Embryonic facial prominence (tissue), 1 donor: ENCODE data around the gene UXS1.
"Not testable (repeated sequence)": the region's sequence is repeated elsewhere in the genome, so short reads cannot be mapped to it uniquely, and the experiment has no call there.

Experiments
- DNase-seq: peaks from one replicate; pipeline ENCODE4 v3.0.0-alpha.2; 2016; ENCODE audit errors: extremely low spot score

UXS1 gene

GRCh38 chr2:106193977-106194778 is at the start of gene UXS1:
Gene UXS1 (minus strand): TSS chr2:106194301. CDS start chr2:106194241, 60 bp downstream.
- peak; percentile 95 for DNase-seq

DNA sequence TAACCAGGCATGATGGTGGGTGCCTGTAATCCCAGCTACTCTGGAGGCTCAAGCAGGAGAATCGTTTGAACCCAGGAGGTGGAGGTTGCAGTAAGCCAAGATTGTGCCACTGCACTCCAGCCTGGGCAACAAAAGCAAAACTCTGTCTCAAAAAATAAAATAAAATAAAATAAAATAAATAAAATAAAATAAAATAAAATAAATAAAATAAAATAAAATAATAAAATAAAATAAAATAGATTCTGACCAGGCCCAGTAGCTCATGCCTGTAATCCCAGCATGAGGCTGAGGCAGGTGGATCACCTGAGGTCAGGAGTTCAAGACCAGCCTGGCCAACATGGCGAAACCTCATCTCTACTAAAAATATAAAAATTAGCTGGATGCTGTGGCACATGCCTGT is 45.4 kb upstream of the UXS1 start:
- not testable (repeated sequence) for DNase-seq

DNA sequence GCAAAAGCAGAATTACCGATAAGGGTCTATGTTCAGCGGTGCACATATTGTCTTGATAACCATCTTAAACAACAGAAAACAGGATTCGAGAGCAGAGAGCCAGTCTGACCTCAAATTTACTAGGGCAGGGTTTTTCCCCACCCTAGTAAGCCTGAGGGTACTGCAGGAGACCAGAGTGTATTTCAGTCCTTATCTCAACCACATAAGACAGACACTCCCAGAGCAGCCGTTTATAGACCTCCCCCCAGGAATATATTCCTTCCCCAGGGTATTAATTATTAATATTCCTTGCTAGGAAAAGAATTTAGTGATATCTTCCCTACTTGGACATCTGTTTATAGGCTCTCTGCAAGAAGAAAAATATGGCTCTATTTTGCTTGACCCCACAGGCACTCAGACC is 41.3 kb upstream of the UXS1 start:
- DNase-seq, result not testable (repeated sequence)

DNA sequence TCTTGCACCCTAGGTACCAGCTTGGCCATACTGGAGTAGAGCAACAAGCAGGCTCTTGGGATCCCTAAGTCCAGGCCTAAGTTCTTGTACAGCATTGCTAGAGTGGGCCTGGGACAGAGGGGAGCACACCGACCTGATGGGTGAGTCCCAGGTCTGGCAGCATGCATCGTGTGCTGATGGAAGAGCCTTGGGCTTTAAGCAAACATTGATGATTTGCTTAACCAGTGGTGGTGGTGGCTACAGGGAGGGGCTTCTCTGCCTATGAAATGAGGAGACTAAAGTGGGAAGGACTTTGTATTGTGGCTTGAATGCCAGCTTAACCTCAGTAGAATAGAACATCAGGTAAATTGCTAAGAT is 39.2 kb upstream of the UXS1 start:
- DNase-seq, result no peak

DNA sequence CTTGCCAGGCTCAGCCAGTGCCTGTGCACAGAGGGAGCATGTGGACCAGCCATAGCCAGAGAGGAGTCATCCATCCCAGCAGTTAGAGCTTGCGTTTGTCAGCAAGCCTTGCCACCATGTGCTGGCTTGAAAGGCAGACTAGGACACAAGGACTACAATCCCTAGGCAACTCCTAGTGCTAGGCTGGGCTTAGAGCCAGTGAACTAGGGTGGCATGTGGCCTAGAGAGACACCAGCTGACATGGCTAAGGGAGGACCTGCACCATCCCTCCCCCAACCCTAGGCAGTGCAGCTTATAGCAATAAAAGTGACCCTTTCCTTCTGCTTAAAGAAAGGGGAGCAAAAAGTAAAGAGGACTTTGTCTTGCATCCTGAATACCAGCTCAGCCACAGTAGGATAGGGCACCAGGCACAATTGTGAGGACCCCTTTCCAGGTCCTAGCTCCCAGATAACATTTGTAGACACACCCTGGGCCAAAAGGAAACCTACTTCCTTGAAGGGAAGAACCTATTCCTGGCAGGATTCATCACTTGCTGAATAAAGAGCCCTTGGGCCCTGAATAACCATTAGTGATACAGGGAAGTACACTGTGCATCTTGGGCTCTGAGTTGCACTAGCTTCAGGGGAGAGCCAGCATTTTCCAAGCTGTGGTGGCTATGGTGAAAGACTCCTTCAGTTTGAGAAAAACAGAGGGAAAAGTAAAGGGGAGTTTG is 38.7 kb upstream of the UXS1 start:
- DNase-seq, result no peak

DNA sequence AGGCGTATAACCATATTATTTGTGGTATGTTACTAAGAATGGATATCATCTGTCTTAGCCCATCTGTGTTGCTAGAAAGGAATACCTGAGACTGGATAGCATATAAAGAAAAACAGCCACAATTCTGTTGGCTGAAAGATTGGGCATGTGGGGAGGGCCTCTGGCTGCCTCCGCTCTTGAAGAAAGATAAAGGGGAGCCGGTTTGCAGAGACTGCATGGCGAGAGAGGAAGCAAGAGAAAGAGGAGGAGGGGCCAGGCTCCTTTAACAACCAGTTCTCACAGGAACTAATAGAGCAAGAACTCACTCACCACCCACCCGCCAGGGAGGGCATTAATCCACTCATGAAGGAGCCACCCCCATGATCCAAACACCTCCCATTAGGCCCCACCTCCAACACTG is 29.2 kb upstream of the UXS1 start:
- no peak for DNase-seq

DNA sequence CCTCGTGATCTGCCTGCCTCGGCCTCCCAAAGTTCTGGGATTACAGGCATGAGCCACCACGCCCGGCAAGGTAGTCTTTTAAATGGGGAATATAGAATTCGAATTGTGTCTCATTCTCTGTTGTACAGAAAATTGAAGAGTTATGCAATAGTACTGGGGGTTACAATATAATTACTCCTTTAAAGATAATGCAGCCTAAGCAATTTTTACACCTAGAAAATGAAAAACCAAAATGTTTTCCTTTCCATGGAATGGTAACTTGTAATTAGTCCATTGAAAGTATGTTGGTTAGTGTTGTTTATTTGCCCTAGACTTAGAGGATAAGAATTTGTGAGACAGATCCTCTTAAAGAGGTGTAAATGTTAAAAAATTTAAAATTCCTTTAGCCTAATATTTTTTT is 28.0 kb upstream of the UXS1 start:
- not testable (repeated sequence) for DNase-seq

GRCh38 chr2:106219813-106220212 is 25.7 kb upstream of the UXS1 start:
- DNase-seq, result no peak

- not testable (repeated sequence) for DNase-seq
Measured at GRCh38 chr2:106219157-106219556, 25.1 kb upstream of the UXS1 start.

DNA sequence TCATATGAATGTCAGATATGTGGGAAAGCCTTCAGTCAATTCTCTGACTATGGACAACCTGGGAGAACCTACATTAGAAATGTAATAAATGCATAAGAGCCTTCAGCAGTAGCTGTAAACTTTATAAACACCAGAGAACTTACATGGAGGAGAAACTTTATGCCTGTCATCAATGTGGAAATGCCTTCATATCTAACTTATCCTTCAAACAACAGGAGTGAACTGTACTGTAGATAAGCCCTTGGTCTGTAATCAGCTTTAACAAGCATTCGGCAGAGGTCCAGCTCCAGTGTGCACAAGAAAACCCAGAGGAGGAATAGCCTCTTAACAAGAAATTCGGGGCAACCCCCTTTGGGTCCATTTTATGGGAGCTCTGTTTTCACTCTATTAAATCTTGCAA is 14.8 kb upstream of the UXS1 start:
- no peak for DNase-seq

DNA sequence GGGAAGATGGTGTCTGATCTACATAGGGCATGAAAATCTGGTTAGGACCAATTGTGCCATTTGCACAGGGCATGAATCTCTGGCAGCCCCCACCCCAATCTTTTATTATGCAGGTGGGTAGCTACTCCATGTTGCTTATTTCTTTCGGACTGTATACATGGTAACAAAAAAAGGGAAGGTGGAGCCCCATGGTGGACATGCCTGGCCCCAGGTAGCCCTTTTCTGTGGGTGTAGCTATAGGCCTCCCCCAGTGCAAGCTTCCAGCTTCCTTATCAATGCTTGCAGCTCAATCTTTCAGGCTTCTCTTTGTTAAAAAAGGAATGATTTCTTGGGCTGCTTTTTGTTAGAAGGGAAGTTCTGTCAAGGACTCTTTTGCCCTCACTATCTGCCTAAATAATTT is 14.3 kb upstream of the UXS1 start:
- DNase-seq, result no peak

- no peak for DNase-seq
Measured at GRCh38 chr2:106207246-106207645, 13.1 kb upstream of the UXS1 start.

GRCh38 chr2:106205488-106205887 is 11.4 kb upstream of the UXS1 start:
- no peak for DNase-seq

DNA sequence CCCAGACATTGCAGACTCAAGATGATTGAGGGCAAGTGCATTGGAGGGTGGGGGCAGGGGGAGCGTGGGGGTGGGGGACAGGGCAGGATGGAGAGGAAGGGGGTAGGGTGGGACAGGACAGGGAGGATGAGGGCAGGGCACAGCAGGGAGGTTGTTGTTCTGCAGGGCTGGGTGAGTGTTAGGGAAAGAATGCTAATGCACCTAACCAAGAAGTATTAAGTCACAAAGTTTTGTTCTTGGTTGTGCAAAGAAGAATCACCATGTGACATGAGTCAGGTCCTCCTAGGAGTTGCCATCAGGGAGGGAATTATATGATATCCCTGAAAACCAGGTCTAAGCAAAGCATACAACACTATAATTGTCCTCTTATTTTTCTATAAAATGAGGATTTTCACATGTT is 10.4 kb upstream of the UXS1 start:
- not testable (repeated sequence) for DNase-seq

DNA sequence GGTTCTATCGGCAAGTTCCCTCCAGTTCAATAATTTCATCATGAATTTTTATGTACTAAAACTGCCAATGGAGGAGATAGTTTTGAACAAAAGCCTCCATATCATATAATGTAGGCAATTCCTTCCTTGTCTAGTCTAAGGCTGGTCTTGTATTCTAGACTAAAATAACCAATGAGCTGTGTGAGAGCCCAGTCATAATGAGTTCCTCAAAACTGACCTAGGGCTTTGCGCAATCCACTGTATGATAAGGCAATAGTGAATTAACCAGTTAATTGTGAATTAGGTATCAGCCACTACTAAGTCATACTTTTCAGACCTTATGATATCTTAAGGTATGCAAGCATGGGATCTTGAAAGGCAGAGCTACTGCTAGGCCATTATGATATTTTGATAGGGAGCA is 7.6 kb upstream of the UXS1 start:
- no peak for DNase-seq

DNA sequence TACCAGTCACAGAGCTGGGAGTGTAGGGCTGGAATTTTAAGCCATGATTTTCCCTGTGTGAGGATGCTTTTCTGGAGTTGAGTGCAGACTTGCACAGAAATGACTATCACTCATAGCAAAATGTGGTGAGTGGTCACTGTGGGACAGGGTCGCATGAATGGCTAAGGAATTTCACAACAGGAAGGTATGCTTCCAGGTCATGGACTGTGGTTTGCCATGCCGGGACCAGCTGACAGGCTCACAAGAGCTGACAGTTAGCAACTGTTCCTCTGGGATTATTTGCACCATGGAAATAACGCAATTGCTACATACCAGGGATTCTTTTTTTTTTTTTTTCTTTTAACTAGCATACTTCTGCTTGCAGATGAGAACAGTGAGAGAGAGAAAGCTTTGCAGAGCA is 3.8 kb upstream of the UXS1 start:
- DNase-seq, result no peak

DNA sequence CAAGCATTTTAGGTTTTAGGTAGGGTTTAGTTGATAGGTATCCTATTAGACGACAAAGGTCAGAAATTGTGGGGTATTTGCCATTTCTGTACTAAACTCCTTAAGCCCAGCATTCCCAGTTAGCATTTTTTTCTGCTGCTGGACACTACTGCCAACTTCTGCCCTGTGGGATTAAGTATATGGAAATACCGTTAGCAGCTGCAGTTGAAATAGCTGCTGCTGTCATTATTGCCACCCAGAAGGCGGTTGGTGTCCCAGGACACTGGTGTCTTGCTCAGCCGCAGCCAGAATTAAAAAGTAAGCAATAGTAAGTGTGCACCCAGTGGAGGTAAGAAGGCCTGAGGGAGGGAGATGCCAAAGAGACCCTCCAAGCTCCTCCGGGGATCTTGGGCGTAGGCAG is 1.9 kb upstream of the UXS1 start:
- no peak for DNase-seq

DNA sequence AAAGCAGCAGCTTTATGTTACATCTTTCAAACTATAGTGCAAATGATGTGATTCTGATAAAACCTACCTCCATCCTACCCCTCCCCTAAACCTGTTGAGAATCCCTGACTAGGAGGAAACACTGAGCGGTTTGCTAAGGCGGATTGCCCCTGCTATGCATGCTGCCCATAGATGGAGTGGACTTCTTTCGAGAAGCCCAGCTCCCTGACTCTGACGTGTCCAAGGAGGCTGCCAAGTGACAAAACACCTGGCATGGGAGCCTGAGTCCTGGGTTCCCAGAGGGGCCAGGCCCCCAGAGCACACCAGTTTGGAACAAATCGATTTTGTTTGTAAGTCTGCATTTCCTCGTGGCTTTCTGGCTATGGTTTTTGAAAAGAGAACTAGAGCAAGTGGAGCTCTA is 1.4 kb upstream of the UXS1 start:
- DNase-seq, result no peak

DNA sequence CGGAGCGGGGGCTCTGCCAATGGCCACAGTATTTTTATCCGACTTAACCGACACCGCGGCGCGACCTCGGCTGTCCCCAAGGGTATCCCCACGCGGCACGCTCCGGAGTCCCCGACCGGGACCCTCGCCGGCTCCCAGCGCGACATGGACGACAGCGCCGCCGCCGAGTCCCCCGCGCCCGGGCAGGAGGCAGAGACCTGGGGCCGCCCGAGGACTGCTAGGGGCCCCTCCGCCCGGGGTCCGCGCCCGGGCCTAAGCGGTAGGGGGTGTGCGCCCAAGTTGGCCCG is 468 bp downstream of the UXS1 start:
- no peak for DNase-seq

DNA sequence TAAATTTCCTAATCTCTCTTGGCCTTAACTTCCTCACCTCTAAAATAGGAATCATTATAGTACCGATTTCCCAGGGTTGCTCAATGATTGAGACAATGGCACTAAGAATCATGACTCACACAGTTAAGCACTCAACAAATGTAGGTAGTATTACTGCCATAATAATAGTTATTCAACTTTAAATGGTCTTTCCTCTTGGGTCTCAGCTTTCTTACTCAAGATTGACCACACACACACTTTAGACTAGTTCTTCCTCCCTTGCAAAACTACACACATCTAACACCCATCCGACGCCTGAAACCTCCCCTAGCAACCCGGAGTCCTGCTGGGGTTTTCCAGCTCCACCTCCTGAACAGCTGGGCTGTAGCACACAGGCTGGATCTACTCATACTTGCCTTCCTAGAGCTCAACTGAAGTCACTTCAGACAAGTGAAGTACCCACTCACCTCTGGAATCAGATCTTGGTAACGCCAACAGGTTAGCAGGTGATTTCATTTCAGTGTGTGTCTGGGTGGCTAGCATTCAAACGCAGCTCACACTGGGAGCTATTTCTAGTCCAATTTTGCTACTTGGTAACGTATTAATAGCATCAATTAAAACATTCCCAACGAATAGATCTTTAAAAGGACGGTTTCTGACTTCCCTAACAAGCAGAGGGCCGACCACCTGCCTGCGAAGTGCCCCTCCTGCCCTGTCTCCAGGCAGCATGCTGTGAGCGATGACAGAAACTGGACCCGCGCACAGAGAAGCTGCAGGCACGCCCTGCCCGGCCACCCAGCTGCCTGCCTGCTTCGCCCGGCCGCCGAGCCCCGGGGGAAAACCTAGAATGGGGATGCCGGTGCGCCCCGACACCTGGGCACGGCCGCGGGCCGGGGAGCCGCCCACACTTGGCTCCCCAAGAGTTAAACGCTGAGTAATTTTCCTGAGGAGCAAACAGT is 1.1 kb downstream of the UXS1 start:
- no peak for DNase-seq

- no peak for DNase-seq
Measured at GRCh38 chr2:106191511-106192016, 2.5 kb downstream of the UXS1 start.

GRCh38 chr2:106189764-106190468 is 4.2 kb downstream of the UXS1 start:
- no peak for DNase-seq
